SH-SY5Y (cell line): ENCODE results near the gene BLOC1S5.
A peak's percentile ranks its signal among the peaks of the same experiment; 100 is the strongest.

ENCODE experiments used
- GATA2 ChIP-seq: IDR thresholded peaks from 2 replicates; pipeline ENCODE4 v1.6.1; 2011; ENCODE audit warnings: mild to moderate bottlenecking, low read depth, low read length
- GATA3 ChIP-seq: IDR thresholded peaks from 2 replicates; pipeline ENCODE4 v1.6.1; 2011; ENCODE audit warnings: low read depth, mild to moderate bottlenecking, low read length, moderate library complexity

The BLOC1S5 gene

DNA sequence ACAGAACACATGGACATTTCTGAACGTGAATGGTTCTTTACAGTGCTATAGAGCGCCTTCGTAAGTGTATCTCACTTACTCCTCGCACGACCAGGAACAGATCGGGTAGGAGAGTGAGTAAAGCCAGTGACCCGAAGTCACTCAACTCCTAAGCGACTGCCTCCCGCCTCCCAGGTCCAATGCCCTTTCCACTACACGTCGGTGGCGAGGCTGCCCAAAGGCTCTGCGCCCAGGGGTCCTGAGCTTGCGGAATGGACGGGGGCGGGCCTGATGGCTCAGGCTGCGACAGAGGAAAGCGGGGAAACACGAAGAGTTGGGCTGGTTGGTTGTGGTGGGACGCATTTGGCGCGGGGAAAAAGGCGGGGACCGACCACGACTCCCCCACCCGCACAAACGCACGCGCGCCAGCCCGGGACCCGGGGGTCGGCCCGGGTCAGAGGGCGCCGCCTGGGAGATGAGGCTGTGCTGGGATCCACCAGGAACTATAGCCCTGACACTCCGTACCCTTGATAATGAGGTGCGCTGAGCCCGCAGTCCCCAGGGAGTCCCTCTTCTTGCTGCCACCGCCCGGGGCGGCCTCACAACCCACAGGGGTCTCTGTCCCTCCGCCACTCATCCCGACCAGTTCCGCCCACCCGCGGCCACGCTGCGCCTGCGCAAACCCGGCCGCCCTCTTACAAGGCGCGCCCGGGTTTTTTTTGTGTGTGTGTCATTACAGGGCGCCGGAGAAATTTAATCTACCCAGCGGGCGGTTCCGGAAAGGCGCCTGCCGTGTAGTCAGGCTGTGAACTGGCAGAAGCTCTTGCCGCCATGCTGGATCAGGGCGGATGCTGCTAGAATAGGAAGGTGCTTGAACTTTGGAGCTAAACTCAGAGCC, at the start of gene BLOC1S5:
Gene BLOC1S5, minus strand, starts transcription at position 629 of the 877 bp plus-strand sequence. Its CDS starts 13 bp downstream, at position 616.
- no peak for TF ChIP-seq GATA3
- TF ChIP-seq GATA2 = peak; percentile 54; the same call in 1 of the 2 replicates

GRCh38 chr6:8113131-8113654, 49.0 kb upstream of the BLOC1S5 start:
- TF ChIP-seq GATA2 (no peak), GATA3 (no peak)

GRCh38 chr6:8110725-8111124, 46.5 kb upstream of the BLOC1S5 start:
- no peak for TF ChIP-seq GATA3
- no peak for TF ChIP-seq GATA2

GRCh38 chr6:8110117-8110721, 46.0 kb upstream of the BLOC1S5 start:
- TF ChIP-seq GATA2 (no peak), GATA3 (no peak)

DNA sequence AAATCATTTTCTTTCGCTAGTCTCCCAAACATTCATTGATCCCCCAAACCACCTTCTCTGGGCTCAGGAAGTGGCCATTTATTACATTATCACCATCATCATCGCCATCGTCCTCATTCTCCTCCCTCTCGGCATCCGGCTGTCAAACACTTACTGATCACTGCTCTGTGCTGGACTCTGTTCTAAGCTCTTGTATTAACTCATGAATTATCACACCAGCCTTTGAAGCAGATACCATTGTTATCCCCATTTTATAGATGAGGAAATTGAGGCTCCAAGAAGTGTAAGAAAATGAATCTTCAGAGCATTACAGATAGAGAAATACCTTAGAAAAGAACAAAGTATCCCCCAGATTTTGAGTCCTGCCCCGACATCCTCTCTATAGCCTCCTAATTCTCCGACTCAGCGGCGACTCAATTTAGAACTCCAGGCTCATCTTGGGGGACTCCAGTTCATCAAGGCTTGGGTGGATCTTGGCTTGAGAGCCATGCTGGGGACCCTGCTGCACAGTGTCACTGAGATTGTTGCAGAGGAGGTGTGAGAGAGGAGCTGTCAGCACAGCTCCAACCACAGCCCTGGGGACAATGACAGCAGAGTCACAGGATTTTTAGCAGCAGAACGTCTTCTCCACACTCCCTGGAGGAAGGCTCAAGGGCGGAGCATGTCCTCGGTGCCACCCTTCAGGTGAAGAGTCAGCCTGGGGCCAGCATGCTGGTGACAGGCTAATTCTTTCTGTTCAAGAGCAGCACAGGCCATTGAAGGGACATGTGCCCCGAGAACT, 44.8 kb upstream of the BLOC1S5 start:
- TF ChIP-seq GATA2 (no peak), GATA3 (no peak)

DNA sequence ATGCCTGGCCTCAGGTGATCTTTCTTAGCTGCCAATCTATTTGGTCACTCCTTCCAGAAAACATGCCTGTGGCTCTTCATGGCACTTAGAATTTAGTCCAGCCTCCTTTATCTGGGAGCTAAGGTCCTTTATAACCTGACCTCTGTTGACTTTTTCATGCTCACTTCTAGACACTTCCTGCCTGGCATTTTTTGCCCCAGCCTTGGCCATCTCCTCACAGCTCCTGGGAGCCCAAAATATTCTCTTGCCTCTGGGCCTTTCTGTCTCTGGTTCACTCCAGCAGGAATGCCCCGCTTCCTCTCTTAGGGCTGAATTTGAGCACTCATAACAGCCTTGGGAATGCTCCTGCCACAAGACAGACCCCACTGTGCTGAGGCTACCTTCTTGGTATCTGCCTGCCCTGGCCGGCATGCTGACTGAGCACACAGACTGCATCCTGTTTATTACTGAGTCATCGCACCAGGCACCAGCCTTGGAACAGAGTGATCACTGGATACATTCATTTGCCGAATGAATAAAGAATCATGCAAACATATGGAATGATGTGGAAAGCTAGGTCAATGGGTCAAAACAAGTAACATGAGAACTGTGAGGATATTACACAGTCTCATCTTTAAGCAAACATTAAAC, 44.0 kb upstream of the BLOC1S5 start:
- TF ChIP-seq GATA2 = no peak

- TF ChIP-seq GATA3 (no peak), GATA2 (no peak)
Observed at GRCh38 chr6:8105791-8106190, 41.6 kb upstream of the BLOC1S5 start.

DNA sequence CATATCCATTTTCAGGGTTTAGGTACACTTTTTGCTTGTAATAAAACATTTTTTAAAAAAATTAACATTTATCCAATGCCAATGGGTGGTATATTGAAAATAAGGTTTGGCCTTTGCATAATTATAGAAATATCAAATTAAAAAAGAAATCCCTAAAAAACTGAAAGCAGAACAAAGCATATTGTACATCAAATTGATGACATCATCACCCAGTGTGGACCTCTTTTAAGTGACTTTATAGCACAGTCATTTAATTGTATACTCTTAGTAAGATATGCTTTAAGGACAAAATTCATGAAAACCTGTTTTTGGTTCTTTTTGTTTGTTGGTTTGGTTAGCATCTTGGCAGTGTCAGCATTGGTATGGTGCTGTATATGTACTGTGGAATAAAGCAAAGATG, 39.5 kb upstream of the BLOC1S5 start:
- TF ChIP-seq GATA2 (no peak), GATA3 (no peak)

GRCh38 chr6:8102122-8102958, 38.2 kb upstream of the BLOC1S5 start, which contains the start of gene EEF1E1:
Gene EEF1E1 (minus strand): TSS chr6:8102548. CDS start chr6:8102521, 27 bp downstream.
- TF ChIP-seq GATA3 (no peak), GATA2 (no peak)

DNA sequence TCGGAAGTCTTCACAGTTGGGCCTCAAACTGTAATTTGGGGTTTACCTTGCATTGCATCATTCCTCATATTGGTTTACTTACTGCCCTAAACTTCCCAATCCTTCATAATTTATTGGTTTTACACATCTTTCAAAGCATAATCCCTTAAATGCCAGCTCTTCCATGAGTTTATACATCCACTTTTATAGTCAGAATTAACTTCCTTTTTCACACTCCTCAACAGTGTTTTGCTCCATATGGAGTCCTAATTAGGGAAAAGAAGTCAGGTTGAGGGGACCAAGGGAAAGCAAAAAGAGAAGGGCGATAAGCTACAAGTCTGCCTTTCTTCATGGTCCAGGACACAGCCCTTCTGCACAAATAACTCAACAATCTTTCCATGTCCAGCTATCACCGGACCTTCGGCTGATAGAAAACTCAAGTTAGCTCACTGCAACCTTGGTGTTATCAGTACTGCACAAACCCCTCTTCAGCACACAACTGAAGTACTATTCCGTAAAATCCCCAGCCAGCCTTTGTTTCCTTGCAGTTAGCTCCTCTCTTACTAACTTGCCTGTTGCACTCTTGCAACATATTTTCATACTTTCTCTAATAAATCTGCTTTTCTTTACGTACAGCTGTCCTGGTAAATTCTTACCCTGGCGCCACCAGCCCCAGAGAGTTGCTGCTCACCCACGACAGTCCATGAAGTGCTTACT, 36.1 kb upstream of the BLOC1S5 start:
- TF ChIP-seq GATA3 (no peak), GATA2 (no peak)

DNA sequence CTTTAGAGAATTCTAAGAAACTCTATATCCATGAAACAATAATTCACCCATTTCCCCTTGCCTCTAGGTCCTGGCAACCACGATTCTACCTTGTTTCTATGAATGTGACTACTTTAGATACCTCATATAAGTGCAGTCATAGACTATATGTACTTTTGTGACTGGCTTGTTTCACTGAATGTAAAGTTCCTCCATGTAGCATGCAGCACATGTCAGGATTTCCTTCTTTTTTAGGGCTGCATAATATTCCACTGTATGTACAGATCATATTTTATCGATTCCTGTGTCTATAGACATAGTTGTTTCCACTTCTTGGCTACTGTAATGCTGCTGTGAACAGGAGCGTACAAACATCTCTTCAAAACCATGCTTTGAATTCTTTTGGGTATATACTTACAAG, 26.5 kb upstream of the BLOC1S5 start:
- TF ChIP-seq GATA2 = no peak
- TF ChIP-seq GATA3 = no peak

GRCh38 chr6:8088886-8089285, 24.7 kb upstream of the BLOC1S5 start:
- no peak for TF ChIP-seq GATA2
- TF ChIP-seq GATA3 = no peak
